ENCODE measurements around the gene CCDC85C. TPM values are rescaled to one million over a fixed set of nuclear protein-coding genes. Genes with fewer than 3 reads are reported as not detected.

The CCDC85C gene
- total and polyA plus RNA-seq, 10 of the 15 experiments (the other 5 are each of a cell fraction or from before 2014, with no cell fraction given) = 0.03 to 3.6 (median 1.1) TPM

DNA sequence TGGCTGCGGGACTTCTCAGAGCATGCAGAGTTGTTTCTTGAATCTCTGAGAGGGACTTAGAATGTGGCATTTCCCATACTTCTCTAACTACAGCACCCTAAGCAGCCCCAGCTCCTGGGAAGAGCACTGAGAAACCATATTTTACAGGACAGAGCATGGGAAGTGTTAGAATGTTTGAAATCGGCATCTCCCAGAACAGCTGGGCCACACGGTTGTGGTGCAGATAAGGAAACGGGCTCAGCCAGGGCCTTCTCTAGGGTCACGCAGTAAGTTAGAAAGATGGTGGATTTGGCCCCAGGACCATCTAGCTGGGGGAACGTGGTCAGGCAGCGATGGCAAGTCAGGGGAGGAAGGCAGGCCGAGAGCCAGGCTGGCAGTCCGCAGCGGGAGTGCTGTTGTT is 30.4 kb upstream of the CCDC85C start:
- ATAC-seq = no peak
- TF ChIP-seq, protein P1, sequence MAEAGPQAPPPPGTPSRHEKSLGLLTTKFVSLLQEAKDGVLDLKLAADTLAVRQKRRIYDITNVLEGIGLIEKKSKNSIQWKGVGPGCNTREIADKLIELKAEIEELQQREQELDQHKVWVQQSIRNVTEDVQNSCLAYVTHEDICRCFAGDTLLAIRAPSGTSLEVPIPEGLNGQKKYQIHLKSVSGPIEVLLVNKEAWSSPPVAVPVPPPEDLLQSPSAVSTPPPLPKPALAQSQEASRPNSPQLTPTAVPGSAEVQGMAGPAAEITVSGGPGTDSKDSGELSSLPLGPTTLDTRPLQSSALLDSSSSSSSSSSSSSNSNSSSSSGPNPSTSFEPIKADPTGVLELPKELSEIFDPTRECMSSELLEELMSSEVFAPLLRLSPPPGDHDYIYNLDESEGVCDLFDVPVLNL (IDR thresholded peaks at IDR 0.05; ENCODE audit: low read depth, low read length) = no peak
- TF ChIP-seq, protein P2, sequence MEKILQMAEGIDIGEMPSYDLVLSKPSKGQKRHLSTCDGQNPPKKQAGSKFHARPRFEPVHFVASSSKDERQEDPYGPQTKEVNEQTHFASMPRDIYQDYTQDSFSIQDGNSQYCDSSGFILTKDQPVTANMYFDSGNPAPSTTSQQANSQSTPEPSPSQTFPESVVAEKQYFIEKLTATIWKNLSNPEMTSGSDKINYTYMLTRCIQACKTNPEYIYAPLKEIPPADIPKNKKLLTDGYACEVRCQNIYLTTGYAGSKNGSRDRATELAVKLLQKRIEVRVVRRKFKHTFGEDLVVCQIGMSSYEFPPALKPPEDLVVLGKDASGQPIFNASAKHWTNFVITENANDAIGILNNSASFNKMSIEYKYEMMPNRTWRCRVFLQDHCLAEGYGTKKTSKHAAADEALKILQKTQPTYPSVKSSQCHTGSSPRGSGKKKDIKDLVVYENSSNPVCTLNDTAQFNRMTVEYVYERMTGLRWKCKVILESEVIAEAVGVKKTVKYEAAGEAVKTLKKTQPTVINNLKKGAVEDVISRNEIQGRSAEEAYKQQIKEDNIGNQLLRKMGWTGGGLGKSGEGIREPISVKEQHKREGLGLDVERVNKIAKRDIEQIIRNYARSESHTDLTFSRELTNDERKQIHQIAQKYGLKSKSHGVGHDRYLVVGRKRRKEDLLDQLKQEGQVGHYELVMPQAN (conservative IDR thresholded peaks at IDR 0.05) = no peak
- TF ChIP-seq, protein P3, sequence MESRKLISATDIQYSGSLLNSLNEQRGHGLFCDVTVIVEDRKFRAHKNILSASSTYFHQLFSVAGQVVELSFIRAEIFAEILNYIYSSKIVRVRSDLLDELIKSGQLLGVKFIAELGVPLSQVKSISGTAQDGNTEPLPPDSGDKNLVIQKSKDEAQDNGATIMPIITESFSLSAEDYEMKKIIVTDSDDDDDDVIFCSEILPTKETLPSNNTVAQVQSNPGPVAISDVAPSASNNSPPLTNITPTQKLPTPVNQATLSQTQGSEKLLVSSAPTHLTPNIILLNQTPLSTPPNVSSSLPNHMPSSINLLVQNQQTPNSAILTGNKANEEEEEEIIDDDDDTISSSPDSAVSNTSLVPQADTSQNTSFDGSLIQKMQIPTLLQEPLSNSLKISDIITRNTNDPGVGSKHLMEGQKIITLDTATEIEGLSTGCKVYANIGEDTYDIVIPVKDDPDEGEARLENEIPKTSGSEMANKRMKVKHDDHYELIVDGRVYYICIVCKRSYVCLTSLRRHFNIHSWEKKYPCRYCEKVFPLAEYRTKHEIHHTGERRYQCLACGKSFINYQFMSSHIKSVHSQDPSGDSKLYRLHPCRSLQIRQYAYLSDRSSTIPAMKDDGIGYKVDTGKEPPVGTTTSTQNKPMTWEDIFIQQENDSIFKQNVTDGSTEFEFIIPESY (IDR thresholded peaks at IDR 0.05) = no peak
- TF ChIP-seq LARP7 (IDR thresholded peaks at IDR 0.05) (no peak), ZNF207 (IDR thresholded peaks at IDR 0.05; ENCODE audit: borderline replicate concordance) (no peak)
- TF ChIP-seq, protein P4, sequence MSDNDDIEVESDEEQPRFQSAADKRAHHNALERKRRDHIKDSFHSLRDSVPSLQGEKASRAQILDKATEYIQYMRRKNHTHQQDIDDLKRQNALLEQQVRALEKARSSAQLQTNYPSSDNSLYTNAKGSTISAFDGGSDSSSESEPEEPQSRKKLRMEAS (IDR thresholded peaks at IDR 0.05; ENCODE audit: low read depth, low read length) = no peak
- DNase-seq (ENCODE audit: low read depth, low spot score) = no peak
- H4K20me1 ChIP-seq (ENCODE audit: control insufficient read depth, insufficient read depth) = no peaks in the 10 kb centered on the region
- ChIA-PET SMC1A (ENCODE audit: uncharacterized antibody, unreplicated experiment) (no interaction called here), RAD21 (ENCODE audit: unreplicated experiment) (no interaction called here), CTCF (interaction anchor here (0.8 kb wide), 1 partner anchor 117 kb away, joined by 3 read pairs; no protein-coding TSS in a partner anchor), POLR2A (no interaction called here)
- H2AFZ ChIP-seq (ENCODE audit: control insufficient read depth, low read depth, low read length) = no peak overlapping the region
- no peak overlapping the region for H3K27ac ChIP-seq (ENCODE audit: control insufficient read depth, insufficient read depth)
- H3K36me3 ChIP-seq (ENCODE audit: control insufficient read depth in 2 of 2, insufficient read depth in 2 of 2, low read length in 1 of 2) = no peaks in the 10 kb centered on the region
- no peak for FAIRE-seq
- BruUV-seq (replicated peaks) = no TSS peak
- H3K4me3 ChIP-seq = no peak overlapping the region
- intact Hi-C loops (cut with micrococcal nuclease; ENCODE audit: unreplicated experiment) (no loop called here), in situ Hi-C loops (cut with MboI) (no loop called here)
- no peaks in the 10 kb centered on the region for H3K79me2 ChIP-seq (ENCODE audit: control insufficient read depth, insufficient read depth, low read length)
- no peaks in the 10 kb centered on the region for H3K4me1 ChIP-seq (ENCODE audit: control insufficient read depth, insufficient read depth, low read length)
- H3K27me3 ChIP-seq (replicated peaks in 1 of 2; ENCODE audit: control insufficient read depth in 2 of 2, insufficient read depth in 2 of 2, low read length in 1 of 2) = peaks cover 0 to 1% of the 10 kb centered on the region in 2 experiments; a peak in 2 of 4 replicates
- 47% methylated on average over 10 of the region's 10 CpGs for WGBS (ENCODE audit: insufficient coverage, insufficient replicate concordance, low lambda C conversion rate, missing lambda C conversion rate)
- no peak overlapping the region for H3K9ac ChIP-seq (ENCODE audit: control insufficient read depth, insufficient read depth, low read length)
- no peaks in the 10 kb centered on the region for H3K9me3 ChIP-seq (replicated peaks; ENCODE audit: control insufficient read depth, insufficient read depth, low read length)
- no peak overlapping the region for H3K4me2 ChIP-seq (ENCODE audit: control insufficient read depth, insufficient read depth)

Data from GM12878 (cell line).